WTC11 (cell line): ENCODE data around the gene PSMF1. TPM values are rescaled to one million over a fixed set of nuclear protein-coding genes. Genes with fewer than 3 reads are reported as not detected.

Experiments
- ATAC-seq: fragments of 200-7000 bp; cut with Tn5 transposase; 2 replicates; pipeline ENCODE4 v1.10.0; 2021; ENCODE audit warnings: mild to moderate bottlenecking, moderate library complexity
- CTCF ChIA-PET: fragments of 300-600 bp; sonication (Branson Sonifier 250); formaldehyde crosslinking; loops from one replicate; lab custom pipeline; 2021; ENCODE audit warnings: antibody characterized with exemption; lab: Charles Lee
- POLR2A ChIA-PET: fragments of 350-600 bp; sonication (Branson Sonifier 250); formaldehyde crosslinking; loops from one replicate; lab custom pipeline; 2021; ENCODE audit warnings: antibody characterized with exemption; lab: Charles Lee
- DNase-seq: peaks from one replicate; pipeline ENCODE4 v3.0.0; 2021; ENCODE audit warnings: low spot score
- H3K27ac Mint-ChIP-seq: 2 replicates; pipeline ENCODE4 v1.8.0; 2021; ENCODE audit warnings: mixed read lengths
- H3K27me3 Mint-ChIP-seq: 2 replicates; pipeline ENCODE4 v1.8.0; 2021; ENCODE audit warnings: low read depth, mild to moderate bottlenecking, moderate library complexity, mixed read lengths
- H3K36me3 Mint-ChIP-seq: 2 replicates; pipeline ENCODE4 v1.8.0; 2021; ENCODE audit warnings: mixed read lengths
- H3K4me1 Mint-ChIP-seq: 2 replicates; pipeline ENCODE4 v1.8.0; 2022; ENCODE audit warnings: mixed read lengths
- H3K4me3 Mint-ChIP-seq: 2 replicates; pipeline ENCODE4 v1.8.0; 2021; ENCODE audit warnings: mild to moderate bottlenecking, moderate library complexity, mixed read lengths
- H3K9me3 Mint-ChIP-seq: 2 replicates; pipeline ENCODE4 v1.8.0; 2021; ENCODE audit warnings: mixed read lengths
- AR ChIP-seq: fragments of 250-450 bp; sonication (Bioruptor Pico); IDR thresholded peaks from 2 replicates; pipeline ENCODE4 v1.9.0; 2021; ENCODE audit warnings: mild to moderate bottlenecking
- ATF2 ChIP-seq: sonication (generic); formaldehyde crosslinking; IDR thresholded peaks from 2 replicates; pipeline ENCODE4 v1.8.1; 2022; ENCODE audit warnings: low read depth, missing genetic modification reagents, borderline replicate concordance
- ATF3 ChIP-seq: sonication (generic); formaldehyde crosslinking; conservative IDR thresholded peaks from 2 replicates; pipeline ENCODE4 v1.8.1; 2022; ENCODE audit warnings: mild to moderate bottlenecking, missing genetic modification reagents
- CBFB ChIP-seq: sonication (generic); formaldehyde crosslinking; IDR thresholded peaks from 2 replicates; pipeline ENCODE4 v1.8.1; 2022; ENCODE audit warnings: mild to moderate bottlenecking, low read depth, missing genetic modification reagents
- CDX4 ChIP-seq: fragments of 250-450 bp; sonication (Bioruptor Pico); IDR thresholded peaks from 2 replicates; pipeline ENCODE4 v1.9.0; 2021; ENCODE audit warnings: moderate library complexity, mild to moderate bottlenecking, inconsistent platforms, borderline replicate concordance
- E2F1 ChIP-seq: sonication (generic); formaldehyde crosslinking; IDR thresholded peaks from 2 replicates; pipeline ENCODE4 v1.8.0; 2022; ENCODE audit warnings: mild to moderate bottlenecking, missing genetic modification reagents
- EMX1 ChIP-seq: fragments of 250-450 bp; sonication (Bioruptor Pico); IDR thresholded peaks from 2 replicates; pipeline ENCODE4 v1.8.0; 2021; ENCODE audit warnings: mild to moderate bottlenecking
- FOXK1 ChIP-seq: sonication (generic); formaldehyde crosslinking; IDR thresholded peaks from 2 replicates; pipeline ENCODE4 v1.8.0; 2022; ENCODE audit warnings: mild to moderate bottlenecking, moderate library complexity, missing genetic modification reagents
- HMGXB4 ChIP-seq: sonication (generic); formaldehyde crosslinking; IDR thresholded peaks from 2 replicates; pipeline ENCODE4 v1.8.1; 2023; ENCODE audit warnings: mild to moderate bottlenecking, moderate library complexity, missing genetic modification reagents
- IRF2 ChIP-seq: sonication (generic); formaldehyde crosslinking; IDR thresholded peaks from 2 replicates; pipeline ENCODE4 v1.8.0; 2022; ENCODE audit warnings: low read depth, missing genetic modification reagents, borderline replicate concordance
- PRDM15 ChIP-seq: sonication (generic); formaldehyde crosslinking; IDR thresholded peaks from 2 replicates; pipeline ENCODE4 v1.8.0; 2022; ENCODE audit warnings: missing genetic modification reagents
- SP1 ChIP-seq: sonication (generic); formaldehyde crosslinking; conservative IDR thresholded peaks from 2 replicates; pipeline ENCODE4 v1.8.1; 2022; ENCODE audit warnings: missing genetic modification reagents
- TEAD1 ChIP-seq: sonication (generic); formaldehyde crosslinking; IDR thresholded peaks from 2 replicates; pipeline ENCODE4 v1.8.0; 2022; ENCODE audit warnings: mild to moderate bottlenecking, missing genetic modification reagents
- ZNF138 ChIP-seq: sonication (generic); formaldehyde crosslinking; conservative IDR thresholded peaks from 2 replicates; pipeline ENCODE4 v1.8.1; 2022; ENCODE audit warnings: mild to moderate bottlenecking, moderate library complexity, missing genetic modification reagents
- ZNF281 ChIP-seq: sonication (generic); formaldehyde crosslinking; IDR thresholded peaks from 2 replicates; pipeline ENCODE4 v1.8.0; 2023; ENCODE audit warnings: mild to moderate bottlenecking, missing genetic modification reagents
- ZNF396 ChIP-seq: fragments of 250-450 bp; sonication (Bioruptor Pico); IDR thresholded peaks from 2 replicates; pipeline ENCODE4 v1.8.0; 2021; ENCODE audit warnings: mild to moderate bottlenecking, moderate library complexity, borderline replicate concordance
- ZNF425 ChIP-seq: fragments of 250-450 bp; sonication (Bioruptor Pico); conservative IDR thresholded peaks from 2 replicates; pipeline ENCODE4 v1.9.0; 2021; ENCODE audit warnings: mild to moderate bottlenecking
- total RNA-seq: library from RNA; stranded (reverse); gene quantifications from 3 replicates; pipeline ENCODE4 v1.2.3, GENCODE V29; 2021

The PSMF1 gene
- total RNA-seq, 1 experiment from 2014 or later: 113 TPM

GRCh38 chr20:1164871-1165270 is 46.5 kb downstream of the PSMF1 start:
- ATAC-seq: no peak
- Mint-ChIP-seq H3K27ac (no peak overlapping the region), H3K27me3 (no peaks in the 10 kb centered on the region), H3K4me1 (no peaks in the 10 kb centered on the region), H3K9me3 (no peaks in the 10 kb centered on the region)
- DNase-seq: no peak
- POLR2A ChIA-PET: no interaction called here
- TF ChIP-seq ZNF396 (CRISPR knock-in tag): no peak
- TF ChIP-seq TEAD1: no peak
- no peak for TF ChIP-seq ATF3 (CRISPR knock-in tag)
- no peak for TF ChIP-seq ZNF281 (CRISPR knock-in tag)
- TF ChIP-seq CDX4 (CRISPR knock-in tag): no peak
- TF ChIP-seq HMGXB4: no peak
- TF ChIP-seq ZNF138 (CRISPR knock-in tag): no peak
- TF ChIP-seq CBFB (CRISPR knock-in tag): no peak
- TF ChIP-seq, all 79 proteins: peak for 0
- peaks cover 66% of the 10 kb centered on the region for H3K36me3 Mint-ChIP-seq
- CTCF ChIA-PET: interaction anchor here (0.9 kb wide), 1 partner anchor 48 kb away, joined by 4 read pairs; no protein-coding TSS in a partner anchor
- H3K4me3 Mint-ChIP-seq: no peak overlapping the region

GRCh38 chr20:1165521-1165920 is 47.1 kb downstream of the PSMF1 start:
- no peaks in the 10 kb centered on the region for H3K27me3 Mint-ChIP-seq
- ChIA-PET POLR2A (no interaction called here), CTCF (no interaction called here)
- ATAC-seq (no peak), DNase-seq (no peak)
- no peaks in the 10 kb centered on the region for H3K4me1 Mint-ChIP-seq
- no peak overlapping the region for H3K27ac Mint-ChIP-seq
- no peak overlapping the region for H3K4me3 Mint-ChIP-seq
- peaks cover 67% of the 10 kb centered on the region for H3K36me3 Mint-ChIP-seq
- H3K9me3 Mint-ChIP-seq: no peaks in the 10 kb centered on the region
- TF ChIP-seq IRF2 (CRISPR knock-in tag) (no peak), ATF2 (CRISPR knock-in tag) (no peak), AR (CRISPR knock-in tag) (no peak), EMX1 (no peak), SP1 (CRISPR knock-in tag) (no peak), E2F1 (CRISPR knock-in tag) (no peak), ZNF425 (CRISPR knock-in tag) (no peak), CBFB (CRISPR knock-in tag) (no peak), FOXK1 (CRISPR knock-in tag) (no peak), PRDM15 (CRISPR knock-in tag) (no peak)
